ENCODE data around the gene UFSP1. TPM values are rescaled to one million over a fixed set of nuclear protein-coding genes. Genes with fewer than 3 reads are reported as not detected.

Gene UFSP1
- total RNA-seq, 1 experiment from 2014 or later: 8.9 TPM

DNA sequence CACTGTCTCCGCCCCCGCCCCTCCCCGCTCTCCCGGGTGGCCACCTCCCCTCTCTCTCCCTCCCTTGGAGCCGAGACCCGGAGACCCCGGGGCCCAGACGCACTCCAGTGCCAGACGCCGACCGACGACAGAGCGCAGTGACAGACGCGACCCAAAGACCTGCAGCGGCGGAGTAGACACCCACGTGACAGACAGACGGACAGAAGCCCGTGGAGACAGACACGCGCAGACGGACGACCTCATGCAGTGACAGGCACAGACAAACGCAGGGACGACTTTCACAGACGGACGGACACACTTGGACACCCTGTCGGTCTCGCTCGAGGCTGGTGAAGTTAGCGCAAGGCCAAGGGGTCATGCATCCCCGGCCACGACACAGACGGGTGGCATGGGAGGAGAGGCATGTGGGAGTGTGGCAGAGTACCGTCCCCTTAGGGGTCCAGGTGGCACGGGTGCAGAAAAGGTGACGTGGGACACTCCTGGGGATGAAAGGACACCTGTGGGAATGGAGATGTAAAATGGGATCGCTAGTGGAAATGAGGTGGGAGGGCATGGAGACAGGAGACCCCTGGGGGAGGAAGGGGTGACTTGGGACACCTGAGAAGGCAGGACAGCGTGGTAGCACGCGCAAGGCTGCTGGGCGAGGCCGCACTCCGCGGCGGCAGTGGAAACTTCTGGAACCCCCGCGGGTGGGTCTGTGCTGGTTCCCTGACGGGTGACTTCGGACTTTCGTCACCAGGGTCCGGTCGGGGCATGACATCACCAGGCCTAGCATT, 6.6 kb upstream of the UFSP1 start:
- no peak for DNase-seq (ENCODE audit: low read depth)

DNA sequence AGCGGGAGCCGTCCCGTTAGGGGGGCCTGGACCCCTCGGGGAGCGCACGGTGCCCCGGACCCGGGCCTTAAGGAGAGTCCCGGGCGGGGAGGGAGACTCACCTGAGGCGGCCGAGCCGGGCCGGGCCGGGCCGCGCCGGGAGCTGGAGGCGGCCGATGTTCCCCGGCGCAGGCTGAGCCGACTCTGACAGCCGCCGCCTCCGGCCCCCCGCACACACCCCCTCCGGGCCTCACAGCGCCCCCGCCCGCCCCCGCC, 6.1 kb upstream of the UFSP1 start, which contains the start of gene ACHE:
Gene ACHE, minus strand, starts transcription at position 188 of the 255 bp plus-strand sequence. CDS start 1,656 bp downstream, outside the sequence.
- DNase-seq (ENCODE audit: low read depth): no peak

DNA sequence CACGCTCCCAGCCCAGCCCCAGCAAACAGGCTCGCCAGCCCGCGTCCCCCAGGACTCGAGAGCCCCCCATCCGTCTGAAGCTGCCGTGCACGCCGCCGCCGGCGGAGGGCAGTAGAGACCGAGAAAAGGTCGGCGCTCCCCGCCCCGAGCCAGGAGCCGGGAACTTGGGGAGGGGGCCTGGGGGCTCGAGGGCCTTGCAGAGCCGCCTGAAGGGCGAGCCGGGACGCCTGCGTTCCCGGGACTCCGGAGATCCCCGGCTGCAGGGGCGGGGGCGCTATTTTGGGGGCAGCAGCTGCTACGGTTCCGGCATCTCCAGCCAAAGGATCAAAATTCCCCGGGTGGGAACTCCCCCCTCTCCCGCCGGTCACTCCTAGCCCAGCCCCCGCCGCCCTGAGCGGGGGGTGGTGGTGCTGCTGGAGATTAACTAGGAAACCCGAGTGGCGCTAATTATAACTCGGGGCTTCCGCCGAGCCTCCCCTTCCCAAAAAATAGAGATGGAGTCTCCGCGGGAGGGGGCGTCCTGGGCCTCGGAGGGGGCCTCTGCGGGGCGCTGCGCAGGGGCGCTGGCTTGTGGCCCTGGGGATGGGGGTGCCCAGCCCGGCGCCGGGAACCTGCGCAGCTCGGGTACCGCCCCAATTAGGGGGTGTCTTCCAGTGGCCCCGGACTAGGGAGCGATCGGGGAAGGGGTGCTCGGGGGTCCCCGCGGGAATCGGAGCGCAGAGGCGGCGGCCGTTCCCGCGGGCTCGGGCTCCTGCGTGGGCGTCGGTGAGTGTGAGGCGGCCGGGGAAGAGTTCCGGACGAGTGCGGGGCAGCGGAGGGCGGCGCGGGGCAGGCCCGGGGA, 5.6 kb upstream of the UFSP1 start:
- no peak for DNase-seq (ENCODE audit: low read depth)

DNA sequence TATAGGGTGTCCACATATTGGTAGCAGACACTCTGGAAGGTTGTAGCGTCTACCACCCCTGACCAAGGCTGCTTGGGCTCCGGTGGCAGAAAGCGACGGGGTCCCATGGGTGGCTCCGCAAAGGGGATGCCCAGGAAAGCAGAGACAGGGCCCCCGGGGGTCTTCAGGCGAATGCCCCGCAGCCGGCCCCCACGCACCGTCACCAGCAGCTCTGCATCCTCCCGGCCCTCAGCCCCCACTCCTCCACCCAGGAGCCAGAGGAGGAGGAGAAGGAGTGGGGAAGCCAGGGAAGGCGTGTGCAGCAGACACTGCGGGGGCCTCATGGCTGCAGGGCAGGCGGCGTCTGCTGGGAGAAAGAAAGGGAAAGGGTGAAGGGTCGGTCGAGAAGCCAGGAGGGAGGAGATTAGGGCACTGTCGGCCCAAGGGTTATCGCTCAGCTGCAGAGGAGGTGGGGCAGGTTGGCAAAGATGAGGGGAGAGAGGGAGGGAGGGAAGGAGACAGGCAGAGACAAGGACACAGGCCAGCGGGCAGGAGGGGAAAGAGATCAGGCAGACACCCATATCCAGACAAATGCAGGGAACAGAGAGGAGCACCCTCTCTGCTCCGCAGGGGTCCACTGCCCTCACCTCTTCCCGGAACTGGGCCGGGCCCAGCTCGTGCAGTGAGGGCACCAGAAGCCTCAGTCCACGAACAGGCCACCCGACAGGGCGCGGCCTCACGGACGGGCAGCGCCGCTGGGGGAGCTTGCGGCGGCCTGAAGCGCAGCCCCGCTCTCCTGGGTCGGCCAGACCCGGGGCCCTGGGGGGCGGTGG, 4.6 kb upstream of the UFSP1 start:
- DNase-seq (ENCODE audit: low read depth): no peak

DNA sequence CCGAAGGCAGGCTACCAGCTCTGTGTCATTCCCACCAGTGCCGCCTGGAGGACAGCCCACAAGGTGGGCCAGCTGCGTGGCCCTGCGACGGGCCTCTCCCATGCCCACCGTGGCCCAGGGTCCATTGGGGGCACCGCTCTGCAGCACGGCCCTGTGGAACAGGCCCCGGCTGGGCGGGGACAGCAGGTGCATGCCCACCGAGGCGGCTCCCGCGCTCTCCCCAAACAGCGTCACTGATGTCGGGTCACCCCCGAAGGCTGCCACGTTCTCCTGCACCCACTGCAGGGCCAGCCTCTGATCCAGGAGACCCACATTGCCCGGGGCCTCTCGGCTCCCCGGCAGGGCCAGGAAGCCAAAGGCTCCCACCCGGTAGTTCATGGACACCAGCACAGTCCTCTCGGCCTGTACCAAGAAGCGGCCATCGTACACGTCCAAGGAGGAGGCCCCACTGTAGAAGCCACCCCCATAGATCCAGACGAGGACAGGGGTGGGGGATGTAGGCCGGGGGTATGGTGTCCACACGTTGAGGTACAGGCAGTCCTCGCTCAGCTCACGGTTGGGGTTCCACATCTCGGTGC, 3.9 kb upstream of the UFSP1 start:
- DNase-seq (ENCODE audit: low read depth): no peak

DNA sequence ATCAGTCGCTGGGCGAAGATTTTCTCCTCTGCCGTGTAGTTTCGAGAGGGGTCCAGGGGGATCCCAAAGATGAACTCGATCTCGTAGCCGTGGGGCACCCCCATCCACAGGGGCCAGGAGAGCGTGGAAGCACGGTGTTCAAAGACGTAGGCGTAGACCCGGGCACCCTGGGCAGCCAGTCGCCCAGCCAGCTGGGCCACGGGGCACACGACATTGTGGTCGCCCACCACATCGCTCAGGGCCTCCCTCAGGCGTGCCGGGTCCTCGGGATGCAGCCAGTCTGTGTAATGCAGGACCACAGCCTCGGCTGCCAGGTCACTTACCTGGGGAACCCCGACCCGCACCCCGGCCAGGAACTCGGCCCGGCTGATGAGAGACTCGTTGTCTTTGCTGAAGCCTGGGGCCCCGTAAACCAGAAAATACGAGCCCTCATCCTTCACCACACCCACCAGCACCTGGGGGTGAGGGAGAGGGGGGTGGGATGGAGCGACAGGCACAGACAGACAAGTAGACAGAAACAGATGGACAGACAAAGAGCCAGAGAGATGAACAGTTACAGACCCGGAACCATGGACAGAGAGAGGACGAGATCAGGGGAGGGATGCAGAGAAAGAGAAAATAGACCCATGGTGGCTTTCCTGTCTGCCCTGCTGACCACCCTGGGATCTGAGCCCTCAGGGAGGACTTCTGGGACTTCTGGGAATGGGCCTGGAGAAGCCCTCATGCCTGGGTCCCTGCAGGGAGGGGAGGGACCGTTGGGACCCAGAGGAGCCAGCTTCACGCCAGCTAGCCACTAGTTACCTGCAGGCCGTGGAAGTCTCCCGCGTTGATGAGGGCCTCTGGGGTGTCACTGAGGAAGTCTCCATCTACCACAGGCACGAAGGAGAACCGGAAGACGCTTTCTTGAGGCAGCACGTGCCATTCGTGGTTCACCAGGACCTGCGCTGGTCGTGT, 3.1 kb upstream of the UFSP1 start:
- DNase-seq (ENCODE audit: low read depth): no peak

DNA sequence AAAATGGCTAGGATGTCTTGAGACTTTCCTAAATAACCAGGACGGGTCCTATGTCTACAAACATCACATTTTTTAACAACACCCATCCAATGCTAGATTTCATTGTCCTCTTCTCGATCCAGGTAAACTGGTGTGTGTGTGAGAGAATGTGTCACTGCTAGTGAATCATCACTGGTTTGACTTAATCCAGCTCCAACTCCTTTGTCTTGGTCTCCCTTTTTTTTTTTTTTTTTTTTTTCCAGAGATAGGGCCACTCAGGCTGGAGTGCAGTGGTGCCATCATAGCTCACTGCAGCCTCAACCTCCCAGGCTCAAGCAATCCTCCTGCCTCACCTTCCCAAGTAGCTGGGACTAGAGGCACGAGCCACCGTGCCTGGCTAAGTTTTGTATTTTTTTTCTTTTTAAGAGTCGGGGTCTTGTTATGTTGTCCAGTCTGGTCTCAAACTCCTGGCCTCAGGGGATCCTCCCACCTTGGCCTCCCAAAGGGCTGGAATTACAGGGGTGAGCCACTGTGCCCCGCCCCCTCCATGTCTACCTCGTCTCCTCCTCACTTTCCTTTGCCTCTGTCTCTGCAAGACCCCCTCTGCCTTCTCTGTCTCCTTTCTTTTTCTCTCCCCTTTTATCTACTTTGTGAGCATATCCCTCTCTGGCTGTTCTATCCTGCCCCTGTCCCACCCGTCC, 2.2 kb upstream of the UFSP1 start:
- peak; percentile 74 for DNase-seq (ENCODE audit: low read depth)

DNA sequence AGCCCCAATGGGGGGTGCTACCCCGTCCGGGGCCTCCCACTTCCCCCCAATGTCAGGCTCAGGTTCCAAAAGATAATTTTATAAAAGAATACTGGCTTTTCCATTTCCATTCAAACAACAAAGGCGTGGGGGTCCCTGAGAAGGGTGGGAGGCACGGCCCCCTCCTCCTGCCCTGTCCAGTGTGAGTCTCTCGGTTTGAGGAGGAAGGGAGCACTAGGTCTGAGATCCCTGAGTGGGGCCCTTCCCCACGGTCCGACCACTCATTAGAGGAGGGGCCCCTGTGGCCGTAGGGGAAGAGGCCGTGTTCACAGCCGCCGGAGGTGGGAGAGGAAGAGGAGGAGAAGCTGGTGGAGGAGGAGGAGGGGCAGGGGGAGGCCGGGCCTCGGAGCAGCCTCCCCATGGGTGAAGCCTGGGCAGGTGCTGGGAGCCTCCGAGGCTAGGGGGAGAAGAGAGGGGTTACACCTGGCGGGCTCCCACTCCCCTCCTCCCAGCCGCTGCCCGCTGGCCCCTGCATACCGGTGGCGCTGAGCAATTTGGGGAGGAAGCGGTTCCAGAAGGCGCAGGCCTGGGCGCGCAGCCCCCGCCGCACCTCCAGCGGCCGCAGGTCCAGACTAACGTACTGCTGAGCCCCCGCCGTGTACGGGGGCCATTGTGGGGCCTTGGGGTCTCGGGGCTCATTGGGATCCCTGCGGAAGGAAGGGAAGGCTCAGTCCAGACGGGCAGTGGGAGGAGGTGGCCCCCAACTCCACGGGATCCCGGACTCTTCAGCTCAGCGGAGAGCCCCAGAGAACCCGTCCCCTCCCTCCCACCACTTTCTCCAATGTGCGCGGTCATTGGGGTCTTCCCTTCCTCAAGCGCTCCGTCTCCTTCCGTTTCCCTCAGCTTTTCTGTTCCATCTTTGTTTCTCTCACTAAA, 1.4 kb upstream of the UFSP1 start:
- DNase-seq (ENCODE audit: low read depth): no peak

DNA sequence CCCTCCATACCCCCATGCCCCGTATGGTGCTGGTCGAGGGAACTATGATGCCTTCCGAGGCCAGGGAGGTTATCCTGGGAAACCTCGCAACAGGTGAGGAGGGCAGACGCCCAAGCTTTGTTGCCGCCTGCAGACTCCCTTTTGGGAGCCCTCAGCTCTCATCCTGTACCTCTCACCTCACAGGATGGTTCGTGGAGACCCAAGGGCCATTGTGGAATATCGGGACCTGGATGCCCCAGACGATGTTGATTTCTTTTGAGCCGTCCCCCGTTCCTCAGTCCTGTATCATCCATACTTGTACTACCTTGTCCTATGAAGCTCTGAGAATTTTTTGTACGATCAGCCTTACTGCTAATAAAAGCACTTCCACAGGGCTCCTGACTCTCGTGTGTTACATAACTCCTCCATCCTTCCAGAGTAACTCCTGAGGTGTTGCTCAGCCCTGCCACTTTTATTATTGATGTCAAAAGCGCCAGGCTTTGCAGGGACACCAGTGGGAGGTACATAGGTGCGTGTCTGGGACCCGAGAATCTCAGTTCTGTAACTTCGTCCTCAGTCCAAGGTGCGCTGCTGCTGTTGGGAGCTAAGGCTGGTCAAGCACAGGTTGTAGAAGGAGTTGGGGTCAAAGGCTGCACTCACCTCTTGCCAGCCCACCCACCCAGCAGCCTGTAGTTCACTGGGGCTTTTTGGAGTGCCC, 1.1 kb downstream of the UFSP1 start:
- DNase-seq (ENCODE audit: low read depth): no peak

DNA sequence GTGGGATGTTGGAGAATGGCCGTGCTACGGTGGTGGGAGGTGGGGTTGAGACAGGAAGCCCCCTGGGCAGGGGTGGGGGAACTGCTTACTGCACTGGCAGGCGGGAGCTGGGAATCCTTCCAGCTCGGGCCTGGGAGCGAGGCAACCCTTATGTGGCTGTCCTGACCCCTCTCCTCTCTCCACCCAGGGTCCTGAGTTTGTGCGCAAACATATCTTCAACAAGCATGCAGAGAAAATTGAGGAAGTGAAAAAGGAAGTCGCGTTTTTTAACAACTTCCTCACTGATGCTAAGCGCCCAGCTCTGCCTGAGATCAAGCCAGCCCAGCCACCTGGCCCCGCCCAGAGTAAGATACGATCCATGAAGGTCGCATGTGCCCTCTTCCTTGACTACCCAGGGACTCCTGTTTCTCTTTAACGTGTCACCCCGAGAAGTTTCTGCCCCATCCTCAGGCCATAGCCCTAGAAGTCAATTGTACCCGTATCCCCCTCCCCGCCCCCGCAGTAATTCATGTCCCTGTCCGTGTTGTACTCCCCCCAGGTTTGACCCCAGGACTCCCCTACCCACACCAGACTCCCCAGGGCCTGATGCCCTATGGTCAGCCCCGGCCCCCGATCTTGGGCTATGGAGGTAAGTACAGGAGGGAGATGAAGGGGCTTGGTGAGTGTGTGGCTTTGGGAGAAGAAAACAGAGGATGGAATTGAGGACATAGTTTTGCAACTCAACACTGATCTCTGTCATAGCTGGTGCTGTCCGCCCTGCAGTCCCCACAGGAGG, 1.8 kb downstream of the UFSP1 start:
- DNase-seq (ENCODE audit: low read depth): no peak

DNA sequence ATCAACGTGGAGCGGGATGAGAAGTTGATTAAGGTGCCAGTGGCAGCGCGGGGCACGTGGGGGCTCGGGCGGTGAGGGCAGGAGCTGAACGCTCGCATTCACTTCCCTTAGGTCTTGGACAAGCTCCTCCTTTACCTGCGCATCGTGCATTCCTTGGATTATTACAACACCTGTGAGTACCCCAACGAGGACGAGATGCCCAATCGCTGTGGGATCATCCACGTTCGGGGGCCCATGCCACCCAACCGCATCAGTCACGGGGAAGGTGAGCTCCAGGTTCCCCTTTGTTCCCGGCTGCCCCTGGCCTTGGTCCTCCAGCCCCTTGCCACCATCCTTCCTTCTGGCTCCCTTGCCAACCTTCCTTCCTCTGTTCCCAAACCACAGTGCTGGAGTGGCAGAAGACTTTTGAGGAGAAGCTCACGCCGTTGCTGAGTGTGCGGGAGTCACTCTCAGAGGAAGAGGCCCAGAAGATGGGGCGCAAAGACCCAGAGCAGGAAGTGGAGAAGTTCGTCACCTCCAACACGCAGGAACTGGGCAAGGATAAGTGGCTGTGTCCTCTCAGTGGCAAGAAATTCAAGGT, 2.5 kb downstream of the UFSP1 start:
- no peak for DNase-seq (ENCODE audit: low read depth)

DNA sequence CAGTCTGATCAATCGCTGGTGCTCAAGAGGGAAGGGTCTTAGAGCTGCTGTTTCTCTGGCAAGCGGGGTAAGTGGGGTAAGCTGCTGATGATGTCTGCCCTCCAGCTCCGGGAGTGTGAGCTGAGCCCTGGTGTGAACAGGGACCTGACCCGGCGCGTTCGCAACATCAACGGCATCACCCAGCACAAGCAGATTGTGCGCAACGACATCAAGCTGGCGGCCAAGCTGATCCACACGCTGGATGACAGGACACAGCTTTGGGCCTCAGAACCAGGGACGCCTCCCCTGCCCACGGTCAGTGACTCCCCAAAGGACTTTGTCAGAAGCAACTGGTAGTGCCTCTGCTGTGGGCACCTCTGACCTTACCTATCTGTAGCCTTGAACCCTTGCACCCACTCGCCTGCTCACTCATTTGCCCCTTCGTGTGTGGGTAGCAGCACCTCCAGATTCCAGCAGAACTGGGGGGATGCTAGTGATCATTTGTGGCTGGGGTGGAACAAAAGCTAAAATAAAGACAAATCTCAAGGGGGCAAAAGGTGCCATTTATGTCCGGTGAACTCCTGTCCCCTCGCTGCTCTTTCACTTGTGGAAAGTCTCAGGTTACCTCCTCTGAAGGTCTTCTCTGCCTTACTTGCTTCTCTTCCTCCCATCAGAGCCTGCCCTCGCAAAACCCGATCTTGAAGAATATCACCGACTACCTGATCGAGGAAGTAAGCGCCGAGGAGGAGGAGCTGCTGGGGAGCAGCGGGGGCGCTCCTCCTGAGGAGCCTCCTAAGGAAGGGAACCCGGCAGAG, 3.2 kb downstream of the UFSP1 start:
- no peak for DNase-seq (ENCODE audit: low read depth)

DNA sequence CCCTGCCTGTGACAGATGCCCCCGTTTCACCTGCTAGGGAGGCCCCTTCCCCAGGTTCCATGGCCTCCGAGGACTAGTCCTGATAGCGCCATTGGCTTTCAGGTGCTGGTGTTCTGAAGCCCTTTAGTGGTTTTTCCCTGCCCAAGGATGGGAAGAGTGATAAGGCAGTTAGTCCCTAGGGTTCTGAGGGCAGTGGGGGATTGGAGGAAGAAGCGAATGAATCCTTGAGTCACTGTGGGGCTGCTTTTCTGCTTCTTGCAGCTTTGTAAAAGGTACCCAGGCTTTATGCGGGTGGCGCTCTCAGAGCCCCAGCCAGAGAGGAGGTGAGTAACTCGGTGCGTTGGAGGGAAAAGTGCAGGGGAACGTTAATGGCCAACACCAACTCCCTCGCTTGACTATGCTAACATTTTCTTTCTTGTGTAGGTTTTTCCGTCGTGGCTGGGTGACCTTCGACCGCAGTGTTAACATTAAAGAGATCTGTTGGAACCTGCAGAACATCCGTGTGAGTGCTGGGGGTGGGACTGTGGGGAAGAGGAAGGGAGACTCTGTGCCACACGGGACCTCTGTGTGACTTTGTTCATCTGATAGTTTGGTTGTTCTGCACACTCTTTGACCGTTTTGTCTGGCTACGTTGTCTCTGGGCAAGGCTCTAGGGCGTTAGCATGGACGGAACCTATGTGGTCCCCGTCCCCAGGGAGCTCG, 3.9 kb downstream of the UFSP1 start:
- no peak for DNase-seq (ENCODE audit: low read depth)

DNA sequence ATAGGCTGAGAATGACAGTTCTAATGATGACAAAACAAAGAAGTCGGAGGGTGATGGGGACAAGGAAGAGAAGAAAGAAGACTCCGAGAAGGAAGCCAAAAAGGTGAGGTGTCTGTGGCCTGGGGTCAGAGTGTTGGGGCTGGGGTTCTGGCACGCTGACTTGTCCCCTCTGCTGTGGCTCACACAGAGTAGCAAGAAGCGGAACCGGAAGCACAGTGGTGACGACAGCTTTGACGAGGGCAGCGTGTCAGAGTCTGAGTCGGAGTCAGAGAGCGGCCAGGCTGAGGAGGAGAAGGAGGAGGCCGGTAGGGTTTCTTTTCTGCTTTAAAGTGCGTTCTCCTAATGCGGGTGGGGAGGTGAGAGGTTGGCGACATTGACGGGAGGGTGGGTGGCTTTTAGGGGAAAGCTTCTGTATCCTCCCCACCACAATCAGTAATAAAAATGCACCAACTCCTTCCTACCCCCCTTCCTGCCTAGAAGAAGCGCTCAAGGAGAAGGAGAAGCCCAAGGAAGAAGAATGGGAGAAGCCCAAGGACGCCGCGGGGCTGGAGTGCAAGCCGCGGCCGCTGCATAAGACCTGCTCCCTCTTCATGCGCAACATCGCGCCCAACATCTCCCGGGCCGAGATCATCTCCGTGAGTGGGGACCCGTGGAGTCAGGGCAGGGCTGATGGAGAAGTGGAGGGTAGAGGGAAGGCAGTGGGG, 4.6 kb downstream of the UFSP1 start:
- no peak for DNase-seq (ENCODE audit: low read depth)
